ENCODE data around the gene SFXN4. TPM values are rescaled to one million over a fixed set of nuclear protein-coding genes. Genes with fewer than 3 reads are reported as not detected.

The SFXN4 gene
- total RNA-seq, 1 experiment from 2014 or later = 15.4 TPM

- intact Hi-C loops (cut with micrococcal nuclease; ENCODE audit: unreplicated experiment) = loop anchor here (10.0 kb wide), 2 partner anchors 452 to 652 kb away; partner anchors contain the start of gene BAG3
- no TSS peak for BruUV-seq (replicated peaks)
- H2AFZ ChIP-seq = no peak overlapping the region
- no peak overlapping the region for H3K4me3 ChIP-seq
- H4K20me1 ChIP-seq (ENCODE audit: insufficient read depth) = no peaks in the 10 kb centered on the region
- 0 out of 2 replicates have a peak overlapping the region, but pooled peaks have one; percentile 9 for H3K27ac ChIP-seq
- H3K9me2 ChIP-seq (ENCODE audit: insufficient read depth) = no peaks in the 10 kb centered on the region
- no peak overlapping the region; the same call in 1 of the 2 replicates for H3K4me2 ChIP-seq
- no peak for TF ChIP-seq EZH2 (IDR thresholded peaks at IDR 0.05; ENCODE audit: low read depth)
- TF ChIP-seq, protein P1, sequence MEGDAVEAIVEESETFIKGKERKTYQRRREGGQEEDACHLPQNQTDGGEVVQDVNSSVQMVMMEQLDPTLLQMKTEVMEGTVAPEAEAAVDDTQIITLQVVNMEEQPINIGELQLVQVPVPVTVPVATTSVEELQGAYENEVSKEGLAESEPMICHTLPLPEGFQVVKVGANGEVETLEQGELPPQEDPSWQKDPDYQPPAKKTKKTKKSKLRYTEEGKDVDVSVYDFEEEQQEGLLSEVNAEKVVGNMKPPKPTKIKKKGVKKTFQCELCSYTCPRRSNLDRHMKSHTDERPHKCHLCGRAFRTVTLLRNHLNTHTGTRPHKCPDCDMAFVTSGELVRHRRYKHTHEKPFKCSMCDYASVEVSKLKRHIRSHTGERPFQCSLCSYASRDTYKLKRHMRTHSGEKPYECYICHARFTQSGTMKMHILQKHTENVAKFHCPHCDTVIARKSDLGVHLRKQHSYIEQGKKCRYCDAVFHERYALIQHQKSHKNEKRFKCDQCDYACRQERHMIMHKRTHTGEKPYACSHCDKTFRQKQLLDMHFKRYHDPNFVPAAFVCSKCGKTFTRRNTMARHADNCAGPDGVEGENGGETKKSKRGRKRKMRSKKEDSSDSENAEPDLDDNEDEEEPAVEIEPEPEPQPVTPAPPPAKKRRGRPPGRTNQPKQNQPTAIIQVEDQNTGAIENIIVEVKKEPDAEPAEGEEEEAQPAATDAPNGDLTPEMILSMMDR (conservative IDR thresholded peaks at IDR 0.05) = no peak
- peaks cover 24% of the 10 kb centered on the region for H3K4me1 ChIP-seq (replicated peaks; ENCODE audit: insufficient read depth)
- ChIA-PET POLR2A (ENCODE audit: unreplicated experiment) (interaction anchor here (0.5 kb wide), 1 partner anchor 129 kb away, joined by 9 read pairs; no protein-coding TSS in a partner anchor), CTCF (interaction anchor here (0.6 kb wide), 1 partner anchor 68 kb away, joined by 3 read pairs; no protein-coding TSS in a partner anchor)
- no peaks in the 10 kb centered on the region for H3K79me2 ChIP-seq (ENCODE audit: low read depth)
- peak in 1 of 2 experiments; percentile 57 for DNase-seq
- H3F3A ChIP-seq (ENCODE audit: insufficient read depth, low read depth) = peaks cover 10% of the 10 kb centered on the region; the same call in 1 of the 2 replicates
- H3K9me3 ChIP-seq (ENCODE audit: insufficient read depth, low read depth) = no peaks in the 10 kb centered on the region
- no peaks in the 10 kb centered on the region for H3K36me3 ChIP-seq (ENCODE audit: low read depth)
- no peaks in the 10 kb centered on the region for H3K27me3 ChIP-seq (ENCODE audit: insufficient read depth, low read depth)
These were observed 37.5 kb upstream of the SFXN4 start for GRCh38 chr10:119203006-119203405.

DNA sequence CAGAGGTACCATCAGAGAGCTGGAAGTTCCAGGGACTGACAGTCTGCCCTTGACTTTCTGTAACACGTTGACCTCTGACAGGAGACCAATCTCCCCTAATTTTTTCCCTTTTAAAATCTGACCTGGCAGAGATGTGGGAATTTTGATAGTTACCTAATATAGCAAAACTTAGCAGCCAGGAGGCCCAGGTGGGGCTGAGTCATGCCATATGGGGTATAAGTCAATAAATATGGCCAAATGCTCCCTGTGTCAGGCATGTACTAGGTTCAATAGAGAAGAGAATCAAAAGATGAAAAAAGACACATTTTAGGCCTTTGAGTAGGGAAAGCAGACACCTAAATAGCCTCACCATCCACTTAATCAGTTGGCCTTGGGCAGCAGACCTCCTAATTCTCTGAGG lies 35.7 kb upstream of the SFXN4 start:
- Histone ChIP-seq H3K4me1 (replicated peaks; ENCODE audit: insufficient read depth) (peaks cover 26% of the 10 kb centered on the region), H3K27me3 (ENCODE audit: insufficient read depth, low read depth) (no peaks in the 10 kb centered on the region), H4K20me1 (ENCODE audit: insufficient read depth) (no peaks in the 10 kb centered on the region), H3F3A (ENCODE audit: insufficient read depth, low read depth) (peaks cover 10% of the 10 kb centered on the region; the same call in 1 of the 2 replicates), H3K9me2 (ENCODE audit: insufficient read depth) (no peaks in the 10 kb centered on the region), H3K4me3 (no peak overlapping the region), H3K79me2 (ENCODE audit: low read depth) (no peaks in the 10 kb centered on the region), H3K4me2 (no peak overlapping the region), H3K27ac (no peak overlapping the region), H3K36me3 (ENCODE audit: low read depth) (no peaks in the 10 kb centered on the region), H3K9me3 (ENCODE audit: insufficient read depth, low read depth) (no peaks in the 10 kb centered on the region), H2AFZ (no peak overlapping the region)
- TF ChIP-seq EZH2 (IDR thresholded peaks at IDR 0.05; ENCODE audit: low read depth) = no peak
- TF ChIP-seq, protein P1 (conservative IDR thresholded peaks at IDR 0.05) = no peak
- BruUV-seq (replicated peaks) = no TSS peak
- CTCF ChIA-PET = interaction anchor here (0.7 kb wide), 1 partner anchor 341 kb away, joined by 3 read pairs; the partner anchor contains the start of gene RGS10
- POLR2A ChIA-PET (ENCODE audit: unreplicated experiment) = no interaction called here
- DNase-seq = peak in 1 of 2 experiments; percentile 47
- intact Hi-C loops (cut with micrococcal nuclease; ENCODE audit: unreplicated experiment) = loop anchor here (10.0 kb wide), 2 partner anchors 454 to 654 kb away; partner anchors contain the start of gene BAG3

DNA sequence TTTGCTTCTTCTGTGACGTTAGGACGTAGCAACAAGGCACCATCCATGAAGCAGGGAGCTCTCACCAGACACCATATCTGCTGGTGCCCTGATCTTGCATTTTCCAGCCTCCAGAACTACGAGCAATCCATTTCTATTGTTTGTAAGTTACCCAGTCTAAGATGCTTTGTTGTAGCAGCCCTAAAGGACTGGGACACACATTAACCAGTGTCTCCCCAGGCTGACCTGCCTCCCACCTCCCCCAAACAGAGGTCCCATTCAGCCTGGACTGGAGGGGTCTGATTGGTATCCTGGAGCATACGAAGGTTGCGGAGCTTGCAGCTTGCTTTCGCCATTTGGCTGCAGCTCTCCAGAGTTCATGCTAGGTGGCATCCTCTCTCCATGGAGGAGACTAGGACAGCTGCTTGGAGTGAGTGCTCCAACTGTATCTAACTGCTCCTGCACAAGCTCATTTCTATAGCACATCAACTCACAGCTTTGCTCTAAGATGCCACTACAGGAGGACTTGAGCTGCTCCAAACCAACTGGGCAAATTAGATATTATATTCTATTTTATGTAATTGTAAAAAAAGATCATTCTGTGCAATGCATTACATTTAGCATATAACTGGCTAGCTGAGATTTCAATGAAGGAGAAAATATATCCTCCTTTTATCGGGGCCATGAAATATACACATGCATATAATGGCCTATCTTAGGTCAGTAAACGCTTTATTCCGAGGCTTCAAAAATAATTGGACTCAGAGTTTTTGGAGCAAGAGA lies 33.9 kb upstream of the SFXN4 start:
- peak; percentile 27 to 44 for DNase-seq
- CTCF ChIA-PET = interaction anchor here (0.7 kb wide), 2 partner anchors 245 to 246 kb away, joined by 4 read pairs; no protein-coding TSS in a partner anchor
- intact Hi-C loops (cut with micrococcal nuclease; ENCODE audit: unreplicated experiment) = loop anchor here (2.0 to 10.0 kb wide), 3 partner anchors 289 to 635 kb away; partner anchors contain the start of gene RGS10
- Histone ChIP-seq H3K4me2 (no peak overlapping the region), H2AFZ (no peak overlapping the region), H3K9me3 (ENCODE audit: insufficient read depth, low read depth) (no peaks in the 10 kb centered on the region), H3F3A (ENCODE audit: insufficient read depth, low read depth) (peaks cover 9% of the 10 kb centered on the region; the same call in 1 of the 2 replicates), H3K79me2 (ENCODE audit: low read depth) (no peaks in the 10 kb centered on the region), H4K20me1 (ENCODE audit: insufficient read depth) (no peaks in the 10 kb centered on the region), H3K4me3 (no peak overlapping the region), H3K9me2 (ENCODE audit: insufficient read depth) (no peaks in the 10 kb centered on the region), H3K27me3 (ENCODE audit: insufficient read depth, low read depth) (no peaks in the 10 kb centered on the region), H3K36me3 (ENCODE audit: low read depth) (no peaks in the 10 kb centered on the region), H3K4me1 (replicated peaks; ENCODE audit: insufficient read depth) (peaks cover 22% of the 10 kb centered on the region), H3K27ac (no peak overlapping the region)
- POLR2A ChIA-PET (ENCODE audit: unreplicated experiment) = no interaction called here
- BruUV-seq (replicated peaks) = no TSS peak
- TF ChIP-seq, protein P1 (conservative IDR thresholded peaks at IDR 0.05) = peak; percentile 63
- TF ChIP-seq EZH2 (IDR thresholded peaks at IDR 0.05; ENCODE audit: low read depth) = no peak

Data from PC-9 (cell line).